ENCODE results near the gene AMER2. TPM values are rescaled to one million over a fixed set of nuclear protein-coding genes. Genes with fewer than 3 reads are reported as not detected.

Gene AMER2
- total and polyA plus RNA-seq, 2 experiments from 2014 or later: 0.31 to 0.76 TPM

GRCh38 chr13:25141042-25141441 is 31.0 kb downstream of the AMER2 start:
- H3K4me3 Mint-ChIP-seq: no peak overlapping the region
- H3K36me3 ChIP-seq (ENCODE audit: insufficient read depth): no peaks in the 10 kb centered on the region; the same call in 1 of the 2 replicates
- peaks cover 31% of the 10 kb centered on the region for H3K4me1 ChIP-seq (ENCODE audit: insufficient read depth)
- H3K27ac ChIP-seq (ENCODE audit: low read depth): no peak overlapping the region
- H3K27me3 ChIP-seq (ENCODE audit: insufficient read depth): no peaks in the 10 kb centered on the region
- no peak overlapping the region for H3K27ac Mint-ChIP-seq
- H3K4me2 ChIP-seq: no peak overlapping the region
- H2AFZ ChIP-seq: no peak overlapping the region
- no peaks in the 10 kb centered on the region; the same call in 2 of the 3 replicates for H3K9me3 Mint-ChIP-seq
- peaks cover 4% of the 10 kb centered on the region; the same call in 1 of the 2 replicates for H3F3A ChIP-seq (replicated peaks; ENCODE audit: low read depth)
- peaks cover 38% of the 10 kb centered on the region for H3K4me1 Mint-ChIP-seq
- ATAC-seq (no peak), DNase-seq (ENCODE audit: low spot score) (no peak)
- H3K79me2 ChIP-seq (replicated peaks; ENCODE audit: insufficient read depth): no peaks in the 10 kb centered on the region
- no peak for TF ChIP-seq NANOG (IDR thresholded peaks at IDR 0.05; ENCODE audit: borderline replicate concordance)
- TF ChIP-seq ZNF331 (CRISPR knock-in tag; IDR thresholded peaks at IDR 0.05; ENCODE audit: low read depth): no peak
- no peak for TF ChIP-seq ZNF114 (CRISPR knock-in tag; IDR thresholded peaks at IDR 0.05)
- TF ChIP-seq ZNF462 (CRISPR knock-in tag; IDR thresholded peaks at IDR 0.05): no peak
- no peak for TF ChIP-seq EZH2 (IDR thresholded peaks at IDR 0.05; ENCODE audit: low read depth, unreplicated experiment)
- no peak for TF ChIP-seq ETS1 (IDR thresholded peaks at IDR 0.05)
- TF ChIP-seq EZH2phosphoT487 (IDR thresholded peaks at IDR 0.05; ENCODE audit: unreplicated experiment): no peak
- TF ChIP-seq REST (IDR thresholded peaks at IDR 0.05; ENCODE audit: unreplicated experiment): no peak
- TF ChIP-seq JUNB (IDR thresholded peaks at IDR 0.05; ENCODE audit: unreplicated experiment): no peak
- TF ChIP-seq CTCF (conservative IDR thresholded peaks at IDR 0.05; ENCODE audit: low read depth in 2 of 2): no peak
- TF ChIP-seq CREB1 (CRISPR knock-in tag; IDR thresholded peaks at IDR 0.05; ENCODE audit: low read depth): no peak
- TF ChIP-seq STAT1 (IDR thresholded peaks at IDR 0.05; ENCODE audit: unreplicated experiment): no peak
- no peak for TF ChIP-seq POLR2AphosphoS5 (IDR thresholded peaks at IDR 0.05; ENCODE audit: low read depth)
- H3K9me2 ChIP-seq (ENCODE audit: insufficient read depth): peaks cover 2% of the 10 kb centered on the region; the same call in 1 of the 2 replicates
- H3K27me3 Mint-ChIP-seq (ENCODE audit: insufficient read depth, low read depth, poor library complexity): peaks cover 9% of the 10 kb centered on the region
- H3K4me3 ChIP-seq: no peak overlapping the region
- 0 out of 3 replicates have a peak, but pooled peaks cover 6% of the 10 kb centered on the region for H3K36me3 Mint-ChIP-seq (ENCODE audit: low read depth)
- no peaks in the 10 kb centered on the region for H4K20me1 ChIP-seq (replicated peaks; ENCODE audit: insufficient read depth)

Data from GM23338 (cell line).